Parathyroid adenoma (tissue), 2 donors: Measurements from ENCODE around the gene SLC12A5.

Experiments
- H2AFZ ChIP-seq: fragments of 300-600 bp; sonication (generic); one replicate; pipeline ENCODE4 v1.7.0; 2017; ENCODE audit warnings: antibody characterized with exemption, mild to moderate bottlenecking
- H3K27ac ChIP-seq: fragments of 300-600 bp; sonication (generic); one replicate; pipeline ENCODE4 v1.7.0; 2017
- H3K27me3 ChIP-seq: fragments of 300-600 bp; sonication (generic); one replicate; pipeline ENCODE4 v1.7.0; 2017; ENCODE audit warnings: low read length; ENCODE audit not compliant: control insufficient read depth, insufficient read depth
- H3K36me3 ChIP-seq: fragments of 300-600 bp; sonication (generic); one replicate; pipeline ENCODE4 v1.7.0; 2017; ENCODE audit warnings: low read length; ENCODE audit not compliant: control insufficient read depth, insufficient read depth
- H3K4me1 ChIP-seq: fragments of 300-600 bp; sonication (generic); one replicate; pipeline ENCODE4 v1.7.0; 2017; ENCODE audit warnings: control low read depth
- H3K4me2 ChIP-seq: fragments of 300-600 bp; sonication (generic); one replicate; pipeline ENCODE4 v1.7.0; 2017; ENCODE audit warnings: low read length
- H3K4me3 ChIP-seq: fragments of 300-600 bp; sonication (generic); one replicate; pipeline ENCODE4 v1.7.0; 2017; ENCODE audit warnings: low read depth, low read length
- H3K79me2 ChIP-seq: fragments of 300-600 bp; sonication (generic); one replicate; pipeline ENCODE4 v1.7.0; 2017; ENCODE audit warnings: control low read depth
- H3K9ac ChIP-seq: fragments of 300-600 bp; sonication (generic); one replicate; pipeline ENCODE4 v1.7.0; 2017; ENCODE audit warnings: mild to moderate bottlenecking
- H3K9me3 ChIP-seq: fragments of 300-600 bp; sonication (generic); one replicate; pipeline ENCODE4 v1.7.0; 2017; ENCODE audit warnings: low read length; ENCODE audit not compliant: control insufficient read depth
- CTCF ChIP-seq: fragments of 300-600 bp; sonication (generic); IDR thresholded peaks from one replicate; pipeline ENCODE4 v1.7.0; 2017; ENCODE audit warnings: antibody characterized with exemption, mild to moderate bottlenecking
- donor health status: primary hyperparathyroidism.

Gene SLC12A5

GRCh38 chr20:46030284-46031013 lies 1.4 kb downstream of the SLC12A5 start:
- peaks cover 6% of the 10 kb centered on the region for H3K27me3 ChIP-seq
- H3K9me3 ChIP-seq, result no peaks in the 10 kb centered on the region
- peak overlapping the region; percentile 93 for H3K27ac ChIP-seq

GRCh38 chr20:46031014-46031569 lies 2.1 kb downstream of the SLC12A5 start:
- Histone ChIP-seq H3K9ac (peak overlapping the region; percentile 12), H3K36me3 (no peaks in the 10 kb centered on the region), H3K27me3 (peaks cover 6% of the 10 kb centered on the region)

More at GRCh38 chr20:46030284-46031013, 1.4 kb downstream of the SLC12A5 start:
- H2AFZ ChIP-seq, result peak overlapping the region; percentile 56
- peaks cover 13% of the 10 kb centered on the region for H3K4me1 ChIP-seq
- no peaks in the 10 kb centered on the region for H3K36me3 ChIP-seq
- TF ChIP-seq CTCF, result no peak
- H3K79me2 ChIP-seq, result no peaks in the 10 kb centered on the region
- no peak overlapping the region for H3K4me3 ChIP-seq
- no peak overlapping the region for H3K4me2 ChIP-seq
- no peak overlapping the region for H3K9ac ChIP-seq

GRCh38 chr20:46031701-46032254 lies 2.8 kb downstream of the SLC12A5 start:
- Histone ChIP-seq H3K9ac (peak overlapping the region; percentile 31), H3K36me3 (no peaks in the 10 kb centered on the region), H3K4me2 (peak overlapping the region; percentile 65), H3K4me1 (peaks cover 13% of the 10 kb centered on the region), H3K27ac (peak overlapping the region; percentile 93), H3K9me3 (no peaks in the 10 kb centered on the region), H3K4me3 (peak overlapping the region; percentile 35), H2AFZ (peak overlapping the region; percentile 78), H3K27me3 (peaks cover 6% of the 10 kb centered on the region), H3K79me2 (no peaks in the 10 kb centered on the region)
- no peak for TF ChIP-seq CTCF

More at GRCh38 chr20:46031014-46031569, 2.1 kb downstream of the SLC12A5 start:
- no peaks in the 10 kb centered on the region for H3K9me3 ChIP-seq
- no peak overlapping the region for H3K4me3 ChIP-seq
- H3K4me1 ChIP-seq, result peaks cover 13% of the 10 kb centered on the region
- no peak for TF ChIP-seq CTCF
- peak overlapping the region; percentile 65 for H3K4me2 ChIP-seq
- H3K27ac ChIP-seq, result peak overlapping the region; percentile 93
- H2AFZ ChIP-seq, result peak overlapping the region; percentile 78
- no peaks in the 10 kb centered on the region for H3K79me2 ChIP-seq

GRCh38 chr20:46034039-46034438 lies 5.0 kb downstream of the SLC12A5 start:
- no peaks in the 10 kb centered on the region for H3K79me2 ChIP-seq
- H3K27ac ChIP-seq, result no peak overlapping the region
- H3K4me3 ChIP-seq, result no peak overlapping the region
- H3K4me1 ChIP-seq, result peaks cover 8% of the 10 kb centered on the region
- peaks cover 6% of the 10 kb centered on the region for H3K27me3 ChIP-seq
- no peaks in the 10 kb centered on the region for H3K9me3 ChIP-seq
- TF ChIP-seq CTCF, result no peak
- no peak overlapping the region for H2AFZ ChIP-seq
- H3K36me3 ChIP-seq, result no peaks in the 10 kb centered on the region
- no peak overlapping the region for H3K9ac ChIP-seq
- no peak overlapping the region for H3K4me2 ChIP-seq
